ENCODE results near the gene RAPGEF4. TPM values are rescaled to one million over a fixed set of nuclear protein-coding genes. Genes with fewer than 3 reads are reported as not detected.

RAPGEF4 gene
- total RNA-seq, 1 donor from 2014 or later: 8.7 TPM

DNA sequence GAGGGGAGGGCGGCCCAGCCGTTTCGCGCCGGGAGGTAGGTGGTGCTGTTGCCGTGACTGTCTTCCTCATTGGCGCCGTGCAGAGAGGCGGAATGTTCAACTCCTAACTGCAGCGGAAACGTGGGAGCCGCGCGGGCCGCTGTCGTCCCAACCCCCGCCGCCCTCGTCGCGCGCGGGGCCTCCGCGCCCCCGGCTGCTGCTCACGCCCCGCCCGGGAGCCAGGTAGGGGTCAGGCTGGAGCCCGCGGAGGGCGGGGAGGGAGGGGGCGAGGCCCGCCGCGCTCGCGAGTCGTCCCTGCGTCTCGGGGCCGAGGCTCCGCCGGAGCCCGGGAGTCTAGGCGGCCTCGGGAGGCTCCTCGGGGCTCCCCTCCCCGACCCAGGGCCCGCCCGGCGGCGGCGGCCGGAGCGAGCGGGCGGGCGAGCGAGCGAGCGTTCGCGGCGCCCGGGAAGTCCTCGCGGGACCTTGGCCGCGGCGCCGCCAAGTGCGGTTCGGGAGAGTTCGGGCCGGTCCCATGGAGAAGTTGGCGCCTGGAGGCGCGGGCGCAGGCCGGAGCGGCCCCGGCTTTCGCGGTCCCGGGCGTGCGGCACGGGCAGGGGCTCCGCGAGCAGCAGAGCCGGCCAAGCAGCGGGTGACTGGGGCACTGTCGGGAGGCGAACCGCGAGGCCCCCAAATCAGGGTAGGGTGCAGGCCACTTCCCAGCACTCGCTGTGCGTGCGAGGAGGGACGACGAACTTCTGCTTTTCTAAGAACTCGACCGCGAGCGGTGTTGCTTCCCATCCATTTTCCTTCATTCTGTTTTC, 340.3 kb downstream of the RAPGEF4 start, which contains the start of gene MAP3K20:
Gene MAP3K20, plus strand, starts transcription at position 66 of the 800 bp plus-strand sequence. CDS start 15,186 bp downstream, outside the sequence.
- DNase-seq: peak; percentile 55
- H3K4me3 Mint-ChIP-seq (ENCODE audit: unreplicated experiment): peak within 1 kb of the TSS; percentile 88
- peaks cover 2% of the 10 kb centered on the region for H3K9me3 Mint-ChIP-seq (ENCODE audit: unreplicated experiment)
- H3K27ac Mint-ChIP-seq (ENCODE audit: unreplicated experiment): no peak within 1 kb of the TSS
- no peaks in the 10 kb centered on the region for H3K27me3 Mint-ChIP-seq (ENCODE audit: unreplicated experiment)
- no peaks in the 10 kb centered on the region for H3K36me3 Mint-ChIP-seq (ENCODE audit: unreplicated experiment)
- no peaks in the 10 kb centered on the region for H3K4me1 Mint-ChIP-seq (ENCODE audit: low read depth, unreplicated experiment)
- TF ChIP-seq, protein P1, sequence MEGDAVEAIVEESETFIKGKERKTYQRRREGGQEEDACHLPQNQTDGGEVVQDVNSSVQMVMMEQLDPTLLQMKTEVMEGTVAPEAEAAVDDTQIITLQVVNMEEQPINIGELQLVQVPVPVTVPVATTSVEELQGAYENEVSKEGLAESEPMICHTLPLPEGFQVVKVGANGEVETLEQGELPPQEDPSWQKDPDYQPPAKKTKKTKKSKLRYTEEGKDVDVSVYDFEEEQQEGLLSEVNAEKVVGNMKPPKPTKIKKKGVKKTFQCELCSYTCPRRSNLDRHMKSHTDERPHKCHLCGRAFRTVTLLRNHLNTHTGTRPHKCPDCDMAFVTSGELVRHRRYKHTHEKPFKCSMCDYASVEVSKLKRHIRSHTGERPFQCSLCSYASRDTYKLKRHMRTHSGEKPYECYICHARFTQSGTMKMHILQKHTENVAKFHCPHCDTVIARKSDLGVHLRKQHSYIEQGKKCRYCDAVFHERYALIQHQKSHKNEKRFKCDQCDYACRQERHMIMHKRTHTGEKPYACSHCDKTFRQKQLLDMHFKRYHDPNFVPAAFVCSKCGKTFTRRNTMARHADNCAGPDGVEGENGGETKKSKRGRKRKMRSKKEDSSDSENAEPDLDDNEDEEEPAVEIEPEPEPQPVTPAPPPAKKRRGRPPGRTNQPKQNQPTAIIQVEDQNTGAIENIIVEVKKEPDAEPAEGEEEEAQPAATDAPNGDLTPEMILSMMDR (IDR thresholded peaks at IDR 0.05; ENCODE audit: partially characterized antibody, unreplicated experiment): no peak

DNA sequence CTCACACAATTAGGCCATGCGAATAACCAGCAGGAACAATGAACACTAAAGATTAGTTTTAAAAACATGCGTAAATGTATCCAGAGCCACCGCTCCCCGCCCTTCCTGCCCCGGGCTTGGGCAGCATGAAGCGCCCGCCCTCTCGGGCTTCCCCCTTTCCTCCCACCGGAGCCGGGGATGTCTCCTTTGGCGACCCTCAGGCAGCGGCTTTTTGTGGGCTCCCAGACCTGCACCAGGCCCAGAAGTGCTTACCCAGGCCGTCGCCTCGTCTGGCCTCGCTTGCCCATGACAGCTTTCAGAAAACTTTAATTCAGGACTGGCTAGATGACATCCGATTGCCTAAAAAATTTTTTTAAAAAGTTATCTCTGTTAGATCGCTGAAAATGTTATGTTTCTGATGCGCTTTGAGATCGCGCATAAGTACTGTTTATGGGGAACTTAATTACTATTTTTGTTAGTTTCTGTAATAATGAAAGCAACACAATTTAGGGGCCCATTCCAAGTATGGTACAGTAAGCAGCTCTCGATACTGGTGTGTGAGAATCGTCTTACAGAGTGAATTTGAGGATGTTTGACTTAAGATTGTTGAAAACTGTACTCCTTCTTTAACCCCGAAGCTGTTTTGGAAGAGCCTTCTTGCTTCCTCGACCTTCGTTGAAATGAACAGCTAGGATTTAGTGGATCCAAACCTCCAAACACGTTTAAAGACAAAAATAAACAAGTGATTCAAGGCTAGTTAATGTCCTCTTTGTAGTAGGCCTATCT, 341.1 kb downstream of the RAPGEF4 start:
- Mint-ChIP-seq H3K27ac (ENCODE audit: unreplicated experiment) (no peak overlapping the region), H3K27me3 (ENCODE audit: unreplicated experiment) (no peaks in the 10 kb centered on the region), H3K36me3 (ENCODE audit: unreplicated experiment) (no peaks in the 10 kb centered on the region), H3K4me1 (ENCODE audit: low read depth, unreplicated experiment) (no peaks in the 10 kb centered on the region), H3K4me3 (ENCODE audit: unreplicated experiment) (peak overlapping the region; percentile 86), H3K9me3 (ENCODE audit: unreplicated experiment) (peaks cover 2% of the 10 kb centered on the region)
- peak; percentile 41 for DNase-seq
- TF ChIP-seq, protein P1 (IDR thresholded peaks at IDR 0.05; ENCODE audit: partially characterized antibody, unreplicated experiment): no peak

DNA sequence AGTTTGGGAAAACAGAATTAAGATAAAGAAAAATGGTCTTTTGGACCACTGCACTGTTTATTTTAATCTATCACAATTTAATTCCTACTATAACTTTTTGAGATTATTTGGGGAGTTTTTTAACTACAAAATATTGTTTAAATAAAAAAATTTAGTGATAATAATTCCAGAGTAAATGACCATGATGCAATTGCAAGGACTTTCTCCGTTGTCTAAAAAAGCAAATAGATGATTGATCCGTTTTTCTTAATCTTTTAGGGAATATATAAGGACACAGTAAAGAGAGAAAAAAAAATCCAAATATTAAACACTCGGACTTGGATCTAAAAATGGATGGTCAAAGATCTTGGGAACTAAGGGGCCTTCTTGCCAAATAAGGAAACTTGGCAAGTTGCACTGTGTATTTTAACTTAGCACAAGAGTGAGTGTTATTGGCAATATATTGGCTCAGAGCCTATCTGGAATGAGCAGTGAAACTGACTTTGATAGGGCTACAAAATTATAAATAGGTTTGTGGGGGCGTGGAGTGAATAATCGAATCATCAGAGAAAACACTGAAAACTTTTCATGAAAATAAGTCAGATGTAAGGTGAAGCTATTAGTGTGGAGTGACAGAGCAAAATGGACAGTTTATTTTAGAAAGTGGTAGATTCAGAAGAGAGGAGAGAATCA, 342.0 kb downstream of the RAPGEF4 start:
- TF ChIP-seq, protein P1 (IDR thresholded peaks at IDR 0.05; ENCODE audit: partially characterized antibody, unreplicated experiment): no peak
- no peaks in the 10 kb centered on the region for H3K36me3 Mint-ChIP-seq (ENCODE audit: unreplicated experiment)
- no peak overlapping the region for H3K4me3 Mint-ChIP-seq (ENCODE audit: unreplicated experiment)
- H3K4me1 Mint-ChIP-seq (ENCODE audit: low read depth, unreplicated experiment): no peaks in the 10 kb centered on the region
- no peaks in the 10 kb centered on the region for H3K27me3 Mint-ChIP-seq (ENCODE audit: unreplicated experiment)
- peaks cover 2% of the 10 kb centered on the region for H3K9me3 Mint-ChIP-seq (ENCODE audit: unreplicated experiment)
- H3K27ac Mint-ChIP-seq (ENCODE audit: unreplicated experiment): no peak overlapping the region
- no peak for DNase-seq

DNA sequence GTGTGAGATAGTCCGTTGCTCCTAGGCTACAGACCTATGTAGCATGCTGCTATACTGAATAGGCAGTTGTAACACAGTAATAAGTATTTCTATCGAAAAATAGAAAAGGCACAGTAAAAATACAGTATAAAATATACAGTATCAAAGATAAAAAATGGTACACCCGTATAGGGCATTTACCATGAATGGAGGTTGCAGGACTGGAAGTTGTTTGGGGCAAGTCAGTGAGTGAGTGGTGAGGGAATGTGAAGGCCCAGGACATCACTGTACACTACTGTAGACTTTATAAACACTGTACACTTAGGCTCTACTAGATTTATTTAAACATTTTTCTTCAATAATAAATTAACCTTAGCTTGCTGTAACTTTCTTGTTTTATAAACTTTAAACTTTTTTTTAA, 343.5 kb downstream of the RAPGEF4 start:
- H3K9me3 Mint-ChIP-seq (ENCODE audit: unreplicated experiment): peaks cover 2% of the 10 kb centered on the region
- no peaks in the 10 kb centered on the region for H3K4me1 Mint-ChIP-seq (ENCODE audit: low read depth, unreplicated experiment)
- no peak overlapping the region for H3K27ac Mint-ChIP-seq (ENCODE audit: unreplicated experiment)
- H3K4me3 Mint-ChIP-seq (ENCODE audit: unreplicated experiment): no peak overlapping the region
- DNase-seq: no peak
- no peaks in the 10 kb centered on the region for H3K36me3 Mint-ChIP-seq (ENCODE audit: unreplicated experiment)
- no peaks in the 10 kb centered on the region for H3K27me3 Mint-ChIP-seq (ENCODE audit: unreplicated experiment)
- TF ChIP-seq, protein P1 (IDR thresholded peaks at IDR 0.05; ENCODE audit: partially characterized antibody, unreplicated experiment): no peak

Data from glutamatergic neuron (in vitro differentiated cells).